Endothelial cell of umbilical vein (primary cell): ENCODE data around the gene EFHD1.

ENCODE experiments used
- EZH2 ChIP-seq: IDR thresholded peaks from 2 replicates; pipeline ENCODE4 v1.6.1; 2012; ENCODE audit warnings: borderline replicate concordance, low read depth, mild to moderate bottlenecking, moderate library complexity, low read length, inconsistent platforms; ENCODE audit not compliant: severe bottlenecking
- FOS ChIP-seq: IDR thresholded peaks from 2 replicates; pipeline ENCODE4 v1.6.1; 2011; ENCODE audit warnings: mild to moderate bottlenecking, low read length, moderate library complexity, borderline replicate concordance; ENCODE audit not compliant: insufficient read depth
- JUN ChIP-seq: IDR thresholded peaks from 2 replicates; pipeline ENCODE4 v1.6.1; 2011; ENCODE audit warnings: borderline replicate concordance, low read depth; ENCODE audit not compliant: insufficient read length, insufficient read depth
- MYC ChIP-seq: IDR thresholded peaks from one replicate; pipeline ENCODE4 v1.6.1; 2011; ENCODE audit warnings: mild to moderate bottlenecking, low read depth, low read length
- POLR2A ChIP-seq: IDR thresholded peaks from 2 replicates; pipeline ENCODE4 v1.6.1; 2012; ENCODE audit warnings: low read depth, mild to moderate bottlenecking, control low read depth, low read length
- POLR2AphosphoS5 ChIP-seq: IDR thresholded peaks from 2 replicates; pipeline ENCODE4 v1.6.1; 2012; ENCODE audit warnings: low read depth, mild to moderate bottlenecking, control low read depth, low read length, moderate library complexity; ENCODE audit not compliant: insufficient read depth
- TF ChIP-seq, protein P1 (sequence below), 2 donors: IDR thresholded peaks; 1 replicate in 1 of 2; 2 replicates in 1 of 2; pipeline ENCODE4 v1.5.1; 2011; ENCODE audit warnings: low read length in 2 of 2, mild to moderate bottlenecking in 2 of 2, moderate library complexity in 2 of 2, control low read depth in 1 of 2, inconsistent platforms in 1 of 2, low read depth in 1 of 2; ENCODE audit not compliant: insufficient read depth in 1 of 2; ENCODE audit errors: extremely low read depth in 1 of 2
- TF ChIP-seq, protein P2 (sequence below): IDR thresholded peaks from 2 replicates; pipeline ENCODE4 v1.6.1; 2011; ENCODE audit not compliant: insufficient read depth, insufficient read length

DNA sequence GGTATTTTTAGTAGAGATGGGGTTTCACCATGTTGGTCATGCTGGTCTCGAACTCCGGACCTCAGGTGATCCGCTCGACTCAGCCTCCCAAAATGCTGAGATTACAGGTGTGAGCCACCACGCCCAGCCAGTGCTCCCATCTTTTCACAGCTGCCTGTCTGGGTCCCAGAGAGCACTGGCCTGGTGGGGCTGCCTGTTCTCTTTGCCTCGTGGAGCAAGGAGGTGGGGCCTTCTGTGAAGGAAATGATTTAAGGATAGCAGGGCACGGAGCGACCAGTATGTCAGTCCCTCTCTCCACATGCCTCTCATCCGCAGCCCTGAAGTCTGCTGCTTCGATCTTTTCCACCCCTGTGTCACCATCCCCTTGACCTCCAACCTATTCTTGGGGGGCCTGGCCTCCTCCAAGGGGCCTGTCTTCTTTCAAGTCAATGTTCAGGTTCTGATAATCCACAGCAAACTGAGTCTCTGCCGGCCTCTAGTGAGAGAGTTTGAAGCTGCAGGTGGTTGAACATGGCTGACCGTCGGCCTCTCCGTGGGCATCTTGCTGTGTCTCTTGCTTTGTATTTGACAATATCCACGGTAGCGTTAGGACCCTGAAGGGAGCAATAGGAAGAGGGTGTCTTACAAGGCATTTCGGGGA, 35.5 kb downstream of the EFHD1 start:
- TF ChIP-seq, protein P1, sequence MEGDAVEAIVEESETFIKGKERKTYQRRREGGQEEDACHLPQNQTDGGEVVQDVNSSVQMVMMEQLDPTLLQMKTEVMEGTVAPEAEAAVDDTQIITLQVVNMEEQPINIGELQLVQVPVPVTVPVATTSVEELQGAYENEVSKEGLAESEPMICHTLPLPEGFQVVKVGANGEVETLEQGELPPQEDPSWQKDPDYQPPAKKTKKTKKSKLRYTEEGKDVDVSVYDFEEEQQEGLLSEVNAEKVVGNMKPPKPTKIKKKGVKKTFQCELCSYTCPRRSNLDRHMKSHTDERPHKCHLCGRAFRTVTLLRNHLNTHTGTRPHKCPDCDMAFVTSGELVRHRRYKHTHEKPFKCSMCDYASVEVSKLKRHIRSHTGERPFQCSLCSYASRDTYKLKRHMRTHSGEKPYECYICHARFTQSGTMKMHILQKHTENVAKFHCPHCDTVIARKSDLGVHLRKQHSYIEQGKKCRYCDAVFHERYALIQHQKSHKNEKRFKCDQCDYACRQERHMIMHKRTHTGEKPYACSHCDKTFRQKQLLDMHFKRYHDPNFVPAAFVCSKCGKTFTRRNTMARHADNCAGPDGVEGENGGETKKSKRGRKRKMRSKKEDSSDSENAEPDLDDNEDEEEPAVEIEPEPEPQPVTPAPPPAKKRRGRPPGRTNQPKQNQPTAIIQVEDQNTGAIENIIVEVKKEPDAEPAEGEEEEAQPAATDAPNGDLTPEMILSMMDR (IDR thresholded peaks at IDR 0.05; ENCODE audit: extremely low read depth in 1 of 2, insufficient read depth in 1 of 2, low read depth in 1 of 2, low read length in 2 of 2): peak; percentile 18 to 47
- TF ChIP-seq POLR2AphosphoS5 (no peak), EZH2 (no peak), MYC (no peak), POLR2A (no peak), JUN (no peak), FOS (no peak)
- TF ChIP-seq, protein P2, sequence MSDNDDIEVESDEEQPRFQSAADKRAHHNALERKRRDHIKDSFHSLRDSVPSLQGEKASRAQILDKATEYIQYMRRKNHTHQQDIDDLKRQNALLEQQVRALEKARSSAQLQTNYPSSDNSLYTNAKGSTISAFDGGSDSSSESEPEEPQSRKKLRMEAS: no peak
